GM19397 (cell line): ENCODE results near the gene NDUFS8.

ENCODE experiments used
- ATAC-seq: cut with Tn5 transposase; IDR thresholded peaks from one replicate; pipeline ENCODE4 v1.9.1; 2021; ENCODE audit warnings: mild to moderate bottlenecking, moderate library complexity; ENCODE audit not compliant: unreplicated experiment

Gene NDUFS8

DNA sequence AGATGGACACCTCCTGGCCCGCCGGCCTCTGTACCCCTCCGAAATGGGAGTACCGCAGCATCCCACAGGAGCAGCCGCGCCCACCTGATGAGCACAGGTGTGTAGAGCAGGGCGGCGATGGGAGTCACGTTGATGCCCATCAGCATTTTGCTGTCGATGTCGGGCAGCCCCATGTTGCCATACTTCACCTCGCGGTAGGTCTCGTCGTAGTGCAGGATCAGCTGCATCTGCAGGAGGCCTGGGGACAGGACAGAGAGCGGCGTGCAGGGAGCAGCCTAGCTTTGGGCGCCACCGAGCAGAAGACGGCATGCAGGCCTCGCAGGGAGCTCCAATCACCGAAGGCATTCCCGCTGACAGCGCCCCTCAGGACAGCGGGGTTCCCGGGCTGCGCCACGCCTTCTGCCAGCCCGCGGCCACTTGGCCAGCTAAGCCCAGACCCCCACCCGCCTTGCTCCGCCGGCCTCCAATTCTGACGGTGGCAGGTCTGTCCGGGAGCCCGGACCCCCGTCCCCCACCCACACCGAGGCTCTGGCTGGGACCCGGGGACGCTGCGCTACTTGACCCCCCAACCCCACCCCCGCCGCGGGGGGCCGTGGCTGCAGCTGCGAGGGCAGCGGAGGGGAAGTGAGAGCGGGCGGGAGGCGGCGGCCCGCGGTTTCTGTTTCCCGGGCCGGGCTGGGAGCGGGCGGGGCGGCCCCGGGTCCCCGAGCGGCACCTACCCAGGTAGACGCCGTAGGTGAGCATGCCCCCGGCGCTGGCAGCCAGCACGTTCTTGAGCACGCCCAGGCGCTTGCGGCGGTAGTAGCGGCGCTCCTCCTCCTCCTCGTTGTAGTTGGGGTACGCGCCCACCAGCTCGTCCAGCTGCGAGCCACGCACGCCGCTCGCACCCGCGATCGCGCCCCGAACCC lies 27.3 kb upstream of the NDUFS8 start:
- ATAC-seq = peak; percentile 44

DNA sequence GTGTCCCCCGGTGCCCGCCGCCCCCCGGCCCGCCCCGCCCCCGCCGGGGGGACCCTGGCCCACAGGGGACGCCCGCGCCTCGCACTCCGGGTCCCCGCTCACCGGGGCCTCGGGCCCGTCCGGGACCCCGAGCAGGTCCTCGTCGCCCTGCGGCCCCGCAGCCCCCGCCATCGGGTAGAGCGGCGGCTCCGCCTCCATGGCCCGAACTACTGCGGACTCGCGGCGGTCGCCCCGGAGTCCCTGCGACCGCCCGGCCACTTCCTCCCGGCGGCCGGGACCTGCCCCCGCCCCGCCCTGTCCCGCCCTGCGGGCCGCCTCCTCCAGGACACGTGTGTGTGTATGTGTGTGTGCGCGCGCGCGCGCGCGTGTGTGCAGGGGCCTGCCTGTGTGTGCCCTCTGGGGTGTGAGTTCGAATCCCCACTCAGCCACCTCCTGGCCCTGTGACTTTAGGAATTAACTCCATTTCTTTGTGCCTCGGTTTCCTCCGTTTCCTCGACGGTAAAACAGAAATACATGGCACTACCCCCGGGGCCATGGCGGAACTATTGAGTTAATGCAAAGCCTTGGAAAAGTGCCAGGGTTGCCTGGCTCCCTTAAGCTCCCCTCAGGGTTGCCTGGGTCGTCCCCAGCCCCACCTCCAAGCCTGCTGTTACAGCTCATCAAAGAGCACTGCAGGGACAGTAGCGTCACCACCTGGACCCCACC lies 26.5 kb upstream of the NDUFS8 start, which contains the start of gene UNC93B1:
UNC93B1 (minus strand) TSS at position 252 of the 705 bp plus-strand sequence; CDS start at position 198, 54 bp downstream.
- ATAC-seq = peak; percentile 65

DNA sequence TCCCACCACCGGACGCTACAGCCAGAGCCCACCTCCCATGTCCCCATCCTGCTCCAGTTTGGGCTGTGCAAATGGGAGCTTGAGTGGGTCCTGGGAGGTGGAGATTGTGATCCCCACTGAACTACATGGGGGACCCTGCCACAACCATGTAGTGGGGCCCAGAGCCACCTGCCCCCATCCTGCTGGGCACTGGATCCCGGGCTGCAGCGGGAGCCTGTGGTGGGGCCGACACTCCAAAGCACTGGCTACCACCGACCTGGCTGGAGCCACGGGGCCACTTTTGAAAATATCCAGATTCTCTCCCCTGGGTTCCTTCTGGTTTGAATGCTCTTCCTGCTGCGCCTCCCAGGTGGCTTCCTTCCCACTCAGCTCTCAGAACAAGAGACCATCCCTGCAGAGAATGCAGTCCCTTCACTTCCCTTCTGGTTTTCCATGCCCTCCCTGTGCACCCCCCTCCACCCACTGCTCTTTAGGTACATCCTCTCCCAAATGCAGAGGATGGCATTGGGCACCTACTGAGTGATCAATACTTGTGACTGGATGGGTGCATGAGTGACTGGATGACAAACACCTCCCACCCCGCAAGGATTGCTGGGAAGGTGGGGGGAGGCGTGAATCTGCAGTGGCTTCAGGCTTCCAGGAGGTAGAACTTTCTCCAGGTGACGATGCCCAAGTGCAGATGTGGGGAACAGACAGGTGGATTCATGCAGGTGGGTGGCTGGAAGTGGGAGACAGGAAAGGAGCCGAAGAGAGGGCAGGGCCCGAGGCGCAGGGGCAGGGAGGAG lies 25.7 kb upstream of the NDUFS8 start:
- ATAC-seq = no peak

DNA sequence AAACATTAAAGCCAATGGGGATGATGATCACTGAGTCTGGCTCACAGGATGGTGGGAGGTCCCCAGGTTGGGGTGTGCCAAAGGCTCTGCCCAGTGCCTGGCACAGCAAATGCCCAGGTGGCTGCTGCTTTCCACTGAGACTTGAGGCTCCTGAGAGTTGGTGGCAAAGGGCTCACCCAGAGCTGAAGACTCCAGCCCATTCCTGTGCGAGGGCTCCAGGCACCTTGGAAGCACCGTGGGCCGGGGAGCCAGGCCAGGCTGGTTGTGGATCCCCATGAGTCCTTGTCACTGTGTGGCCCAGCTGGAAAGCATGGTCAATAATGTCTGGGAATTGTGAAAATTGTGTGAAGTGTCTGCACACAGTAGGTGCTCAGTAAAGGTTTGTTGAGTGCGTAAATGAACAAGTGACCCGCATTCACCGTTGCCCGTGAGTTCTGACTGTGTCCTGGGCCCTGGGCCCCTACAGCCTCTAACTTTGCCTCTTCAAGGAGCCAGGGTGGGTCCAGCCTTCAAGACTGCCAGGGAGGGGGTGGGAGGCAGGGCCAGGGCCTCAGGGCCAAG lies 23.8 kb upstream of the NDUFS8 start:
- ATAC-seq = no peak

DNA sequence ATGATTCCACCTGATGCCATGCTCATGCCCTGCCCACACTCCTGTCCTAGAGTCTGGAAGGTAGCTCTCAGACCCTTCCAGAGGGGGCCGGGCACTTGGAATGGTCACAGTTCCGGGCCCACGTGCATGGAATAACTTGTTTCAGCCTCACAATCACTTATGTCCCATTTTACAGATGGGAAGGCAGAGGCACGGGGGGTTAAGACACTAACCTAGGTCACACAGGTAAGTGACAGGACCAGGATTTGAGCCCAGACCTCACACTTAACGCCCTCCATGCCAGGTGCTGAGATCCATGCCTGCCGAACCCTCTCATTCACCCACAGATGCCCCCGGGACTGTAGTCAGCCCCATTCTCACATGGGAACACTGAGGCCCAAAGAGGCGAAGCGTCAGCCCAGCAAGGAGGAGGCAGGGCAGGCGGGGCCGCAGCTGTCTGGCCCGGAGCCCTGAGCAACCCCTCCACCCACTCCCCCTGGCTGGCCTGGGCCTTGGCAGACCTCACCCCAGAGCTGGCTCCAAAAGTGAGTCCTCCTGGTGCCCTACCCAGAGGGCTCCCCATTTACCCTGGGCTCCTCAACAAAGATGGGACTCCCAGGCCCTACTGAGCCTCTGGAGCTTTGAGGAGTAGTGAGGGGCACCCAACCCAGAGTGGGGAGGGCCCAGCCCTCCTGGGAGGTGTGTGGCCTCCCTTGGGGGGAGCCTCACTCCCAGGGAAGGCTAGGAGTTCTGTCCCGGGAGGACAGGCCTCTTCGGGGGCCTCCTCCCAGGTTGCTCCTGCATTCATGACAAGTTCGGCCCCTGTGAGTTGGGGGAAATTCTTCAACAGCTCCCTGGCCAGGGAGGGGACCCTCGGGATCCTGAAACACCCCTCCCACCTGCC lies 22.7 kb upstream of the NDUFS8 start:
- ATAC-seq = no peak

DNA sequence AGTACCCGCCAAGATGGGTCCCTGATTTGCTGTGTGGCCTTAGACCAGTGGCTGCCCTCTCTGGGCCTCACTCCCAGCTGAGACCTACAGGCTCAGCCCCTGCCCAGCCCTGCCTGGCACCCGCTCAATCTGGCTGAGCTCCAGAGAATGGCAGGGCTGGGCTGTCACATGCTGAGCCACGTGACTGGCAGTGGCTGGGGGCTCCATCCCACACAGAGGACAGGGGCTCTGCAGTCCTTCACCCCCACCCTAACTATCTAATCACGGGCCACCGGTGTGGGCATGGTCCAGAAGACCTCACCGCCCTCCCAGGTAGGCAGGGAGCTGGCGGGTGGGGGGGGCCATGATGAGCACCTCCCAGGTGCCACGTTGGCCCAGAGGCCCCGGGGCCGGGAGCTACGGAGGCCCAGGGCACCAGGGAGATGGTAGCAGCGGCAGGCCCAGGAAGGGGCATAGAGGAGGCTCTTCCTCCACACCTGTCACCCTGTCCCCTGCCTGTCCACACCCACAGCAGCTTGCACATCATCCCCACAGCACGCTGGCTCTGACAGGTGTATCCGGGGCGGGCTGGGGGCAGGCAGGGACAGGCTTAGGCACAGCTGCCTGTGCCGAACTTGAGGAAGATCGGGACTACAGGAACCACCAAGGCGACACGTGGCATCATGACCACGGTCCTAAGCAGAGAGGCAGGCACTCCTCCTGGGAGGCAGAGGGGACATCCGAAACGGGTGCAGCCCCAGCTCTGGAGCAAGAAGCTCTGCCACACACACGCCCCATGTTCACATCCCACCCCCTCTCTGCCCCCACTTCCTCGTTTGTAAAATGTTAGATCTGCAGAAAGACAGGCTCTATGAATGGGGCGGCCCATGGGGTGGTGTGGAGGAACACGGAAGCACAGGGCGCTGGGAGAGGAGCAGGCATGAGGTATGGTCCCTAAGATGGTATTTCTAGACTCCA lies 21.8 kb upstream of the NDUFS8 start:
- no peak for ATAC-seq

DNA sequence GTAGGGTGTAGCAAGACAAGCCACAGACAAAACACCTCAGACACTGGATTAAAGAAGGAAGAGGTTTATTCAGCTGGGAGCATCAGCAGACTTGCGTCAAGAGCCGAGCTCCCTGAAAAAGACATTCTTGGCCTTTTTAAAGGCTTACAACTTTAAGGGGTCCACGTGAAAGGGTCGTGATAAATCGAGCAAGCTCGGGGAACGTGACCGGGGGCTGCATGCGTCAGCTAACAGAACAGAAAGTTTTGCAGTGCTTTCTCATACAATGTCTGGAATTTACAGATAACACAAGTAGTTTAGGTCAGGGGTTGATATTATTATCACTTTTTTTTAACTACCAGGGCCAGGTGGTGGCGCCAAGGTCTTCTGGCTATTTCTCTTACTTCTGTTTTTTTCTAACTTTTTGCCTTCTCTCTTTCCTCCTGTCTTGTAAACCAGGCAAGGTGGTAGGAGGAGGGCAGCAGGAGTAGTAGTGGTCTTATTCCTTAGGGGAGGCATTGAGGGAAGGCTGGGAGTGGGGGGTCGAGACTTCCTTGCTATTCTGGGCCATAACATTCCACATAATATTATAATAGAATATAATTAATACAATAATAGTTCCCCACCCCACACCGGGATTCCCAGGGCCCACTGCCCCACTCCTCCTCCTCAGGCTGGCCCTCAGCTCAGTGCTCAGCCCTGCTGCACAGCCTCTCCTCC lies 20.9 kb upstream of the NDUFS8 start:
- no peak for ATAC-seq

DNA sequence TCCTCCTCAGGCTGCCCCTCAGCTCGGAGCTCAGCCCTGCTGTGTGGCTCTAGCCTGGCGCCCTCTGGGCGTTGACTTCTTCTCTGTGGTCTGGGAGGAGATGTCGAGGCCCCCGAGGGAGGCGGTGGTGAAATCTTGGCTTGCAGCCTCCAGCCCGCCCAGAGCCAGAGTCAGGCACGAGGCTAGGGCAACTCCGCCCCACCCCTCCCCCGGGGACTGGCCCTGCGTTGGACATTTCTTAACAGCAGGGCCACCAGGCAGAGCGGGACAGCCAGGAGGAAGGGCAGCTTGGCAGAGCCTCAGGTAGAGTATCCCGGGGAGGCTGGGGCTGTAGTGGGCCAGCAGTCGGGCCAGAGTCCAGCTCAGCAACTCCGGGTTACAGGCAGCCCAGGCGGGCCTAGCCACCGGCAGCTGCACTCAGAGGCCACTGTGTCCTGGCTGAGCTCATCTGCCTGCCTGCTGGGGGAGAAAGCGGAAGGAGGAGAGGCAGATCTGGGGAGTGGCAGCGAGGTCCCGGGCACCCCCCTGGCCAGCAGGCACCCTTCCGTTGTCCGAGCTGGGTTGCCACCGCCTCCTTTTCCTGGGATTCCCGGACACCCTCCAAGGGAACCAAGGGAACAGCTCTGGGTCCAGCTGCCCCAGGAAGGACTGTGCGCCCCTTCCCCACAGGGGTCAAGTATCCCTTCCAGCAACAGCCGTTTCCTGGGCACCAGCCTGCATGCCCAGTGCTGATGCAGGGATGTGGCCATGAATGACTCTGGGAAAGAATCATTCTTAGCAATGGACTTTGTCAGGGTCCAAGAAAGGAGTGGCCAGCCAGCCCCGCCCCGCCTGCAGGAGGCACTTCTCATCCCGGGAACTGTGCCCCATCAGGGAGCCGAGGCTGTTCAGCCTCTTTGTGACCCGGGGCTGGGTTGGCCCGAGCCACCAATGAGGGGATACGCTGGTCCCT lies 20.1 kb upstream of the NDUFS8 start, which contains the start of gene ALDH3B1:
ALDH3B1 (plus strand) TSS at position 238 of the 952 bp plus-strand sequence. CDS start 4,971 bp downstream, outside the sequence.
- no peak for ATAC-seq

DNA sequence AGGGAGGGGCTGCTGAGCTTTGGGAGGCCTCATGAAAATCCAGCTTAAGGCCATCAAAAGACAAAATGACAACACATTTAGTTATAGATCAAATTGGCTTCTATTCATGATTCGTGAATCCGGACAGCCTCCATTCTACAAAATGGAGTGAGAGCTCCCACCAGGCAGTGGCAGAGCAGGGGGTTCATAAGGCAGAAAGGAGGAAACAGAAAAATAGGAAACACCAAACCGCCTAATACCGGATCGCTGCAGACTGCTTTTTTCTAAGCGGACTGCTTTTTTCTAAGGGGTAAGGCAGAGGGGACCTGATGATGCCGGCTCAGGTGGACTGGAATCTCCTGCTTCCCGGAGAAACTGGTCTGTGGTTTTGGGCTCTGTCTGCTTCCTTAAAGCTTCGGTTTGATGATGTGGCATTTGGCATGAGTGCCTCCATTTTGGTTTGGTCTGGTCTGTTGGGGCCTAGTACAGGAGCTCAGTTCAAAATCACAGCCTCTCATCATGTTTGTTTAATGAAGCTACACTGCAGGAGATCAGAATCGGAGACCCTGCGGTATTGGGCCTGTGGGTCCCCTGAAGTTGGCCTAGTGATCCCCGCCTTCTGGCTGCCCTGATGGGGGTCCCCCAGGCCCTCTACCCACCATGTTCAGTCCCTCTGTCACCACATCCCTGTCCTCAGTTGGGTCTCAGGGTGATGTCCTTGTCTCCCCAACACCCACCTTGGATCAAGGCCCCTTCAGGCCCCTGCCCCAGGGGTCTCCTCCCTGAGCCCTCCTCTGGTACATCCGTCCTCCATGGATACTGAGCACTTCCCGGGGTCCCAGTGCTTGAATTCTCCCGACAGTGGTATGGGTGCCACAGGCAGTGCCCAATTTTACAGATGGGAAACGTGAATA lies 19.2 kb upstream of the NDUFS8 start:
- ATAC-seq = no peak

DNA sequence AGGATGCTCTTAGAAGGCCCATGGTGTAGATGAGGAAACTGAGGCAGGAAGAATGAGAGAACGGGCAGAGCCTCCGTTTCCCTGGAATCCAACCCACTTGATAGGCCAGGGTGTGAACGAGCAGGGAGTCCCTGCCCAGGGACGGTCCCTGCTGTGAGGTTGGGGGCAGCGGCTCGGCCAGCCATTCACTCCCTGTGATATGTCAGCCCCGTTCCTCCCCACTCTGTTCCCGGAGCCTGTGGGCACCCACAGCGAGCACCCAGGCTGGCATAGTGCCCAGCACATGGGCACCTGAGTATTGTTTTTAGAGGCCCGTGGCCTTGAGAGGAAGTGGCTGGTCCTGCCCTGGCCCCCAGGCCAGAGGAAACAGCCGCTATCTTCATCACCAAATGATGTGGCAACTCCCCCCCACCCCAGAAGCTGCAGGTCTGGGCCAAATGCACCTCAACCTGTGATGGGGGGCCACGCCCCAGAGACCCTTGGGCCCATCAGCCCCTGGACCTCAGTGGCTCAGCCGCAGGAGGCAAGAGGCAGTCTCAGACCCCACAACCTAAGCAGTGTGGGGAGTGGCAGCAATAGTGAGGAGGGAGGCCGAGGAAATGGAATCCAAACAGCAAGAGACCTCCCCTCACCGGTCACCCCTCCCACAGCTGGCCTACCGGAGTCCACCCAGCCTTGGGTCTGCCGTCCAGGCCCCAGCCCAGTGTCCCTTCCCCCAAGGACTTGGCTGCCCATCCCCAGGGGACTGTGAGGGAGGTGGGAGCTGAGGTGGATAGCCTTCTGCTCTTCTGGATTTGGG lies 18.2 kb upstream of the NDUFS8 start:
- ATAC-seq = no peak

DNA sequence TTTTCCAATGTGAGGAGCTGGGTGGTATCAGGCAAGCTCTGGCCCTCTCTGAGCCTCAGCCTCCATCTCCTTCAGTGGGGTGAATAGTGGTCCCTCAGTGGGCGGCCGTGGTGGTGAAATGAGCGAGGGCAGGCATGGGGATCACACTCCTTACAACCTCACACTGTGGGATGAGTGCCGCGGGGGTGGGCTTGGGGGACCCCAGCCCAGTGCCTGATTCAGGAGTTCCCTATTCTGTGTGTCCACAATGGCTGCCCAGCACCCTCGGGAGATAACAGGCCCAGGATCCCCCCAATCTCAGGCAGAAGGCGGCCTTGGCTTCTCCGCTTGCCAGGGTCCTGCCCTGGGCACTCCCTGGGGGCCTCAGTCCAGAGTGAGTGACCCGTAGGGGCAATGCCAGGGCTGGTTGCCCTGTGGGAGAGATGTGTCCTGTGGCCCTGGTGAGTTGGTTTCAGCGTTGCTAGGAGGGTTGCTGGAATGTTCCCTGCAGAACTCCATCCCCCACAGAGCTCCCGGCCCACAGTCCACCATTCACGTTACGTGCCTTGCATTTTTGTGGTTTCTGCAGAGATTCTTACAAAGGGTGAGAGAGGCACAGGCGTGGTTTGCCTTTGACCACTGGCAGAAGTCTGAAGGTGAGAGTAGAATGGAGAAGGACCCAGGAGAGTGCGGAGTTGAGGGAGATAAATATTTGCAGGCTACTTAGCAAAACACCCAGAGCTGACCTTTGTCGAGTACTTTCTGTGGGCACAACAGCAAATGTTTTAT lies 17.5 kb upstream of the NDUFS8 start:
- no peak for ATAC-seq

DNA sequence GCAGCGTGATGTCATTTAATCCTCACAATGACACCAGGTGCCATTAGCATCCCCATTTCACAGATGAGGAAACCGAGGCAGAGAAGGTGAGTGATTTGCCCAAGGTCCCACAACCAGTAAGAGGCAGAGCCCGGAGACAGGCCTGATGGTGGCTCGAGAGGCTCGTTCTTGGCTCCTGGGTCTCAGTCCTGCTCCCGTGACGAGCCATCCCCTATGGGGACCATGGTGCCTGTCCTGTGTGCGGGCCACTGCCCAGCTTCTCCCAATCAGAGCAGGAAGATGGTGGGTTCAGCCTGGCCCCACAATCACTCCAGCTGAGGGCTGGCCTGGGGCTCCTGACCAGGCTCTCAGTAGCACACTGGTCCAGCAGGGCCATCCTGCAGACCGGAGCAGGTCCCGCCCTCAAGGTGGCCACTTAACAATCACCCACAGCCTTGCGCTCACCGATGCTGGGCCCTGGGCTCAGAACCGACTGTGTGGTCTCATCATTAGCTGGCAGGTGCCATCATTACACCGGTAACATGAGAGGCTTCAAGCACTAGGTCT lies 16.8 kb upstream of the NDUFS8 start:
- no peak for ATAC-seq

DNA sequence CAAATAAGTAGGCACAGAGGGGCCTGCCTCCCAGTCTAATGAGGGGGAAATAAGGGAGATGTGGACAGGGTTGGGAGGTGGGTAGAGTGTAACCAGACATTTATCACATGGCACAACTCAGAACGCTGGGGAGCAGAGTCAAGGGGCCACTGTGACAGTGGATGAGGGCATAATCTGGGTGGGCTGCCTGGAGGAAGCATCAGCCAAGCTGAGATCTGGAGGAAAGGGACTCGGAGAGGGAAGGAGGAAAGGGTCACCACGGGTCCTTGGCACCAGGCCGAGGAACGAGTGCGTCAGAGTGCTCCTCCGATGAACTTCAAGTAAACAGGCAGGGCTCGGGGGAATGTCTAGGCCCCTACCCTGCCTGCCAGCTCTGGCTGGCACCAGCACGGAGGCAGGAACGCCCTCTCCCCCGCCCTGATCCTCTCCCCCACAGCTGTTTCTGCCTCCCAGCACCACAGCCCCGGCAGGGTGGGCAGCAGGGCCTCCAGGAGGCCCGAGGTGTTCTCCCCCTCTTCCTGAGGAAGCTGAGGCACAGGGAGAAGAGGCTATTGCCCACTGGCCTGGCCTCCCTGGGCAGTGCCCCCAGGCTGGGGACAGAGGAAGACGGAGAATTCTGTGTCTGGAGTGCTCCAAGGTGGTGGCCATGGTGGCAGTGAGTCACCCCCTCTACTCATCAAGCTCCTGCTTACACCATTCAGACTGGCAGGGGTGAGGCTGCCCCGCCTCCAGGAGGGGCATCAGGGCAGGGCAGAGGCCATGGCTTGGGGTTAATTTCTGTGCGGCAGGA lies 16.1 kb upstream of the NDUFS8 start:
- ATAC-seq = no peak
